Kasumi-1 (cell line): Measurements from ENCODE around the gene UQCC2.

ENCODE experiments used
- DNase-seq, 2 experiments: peaks; one replicate each; lab custom pipeline; 2025; lab: John Stamatoyannopoulos, UW

Gene UQCC2

DNA sequence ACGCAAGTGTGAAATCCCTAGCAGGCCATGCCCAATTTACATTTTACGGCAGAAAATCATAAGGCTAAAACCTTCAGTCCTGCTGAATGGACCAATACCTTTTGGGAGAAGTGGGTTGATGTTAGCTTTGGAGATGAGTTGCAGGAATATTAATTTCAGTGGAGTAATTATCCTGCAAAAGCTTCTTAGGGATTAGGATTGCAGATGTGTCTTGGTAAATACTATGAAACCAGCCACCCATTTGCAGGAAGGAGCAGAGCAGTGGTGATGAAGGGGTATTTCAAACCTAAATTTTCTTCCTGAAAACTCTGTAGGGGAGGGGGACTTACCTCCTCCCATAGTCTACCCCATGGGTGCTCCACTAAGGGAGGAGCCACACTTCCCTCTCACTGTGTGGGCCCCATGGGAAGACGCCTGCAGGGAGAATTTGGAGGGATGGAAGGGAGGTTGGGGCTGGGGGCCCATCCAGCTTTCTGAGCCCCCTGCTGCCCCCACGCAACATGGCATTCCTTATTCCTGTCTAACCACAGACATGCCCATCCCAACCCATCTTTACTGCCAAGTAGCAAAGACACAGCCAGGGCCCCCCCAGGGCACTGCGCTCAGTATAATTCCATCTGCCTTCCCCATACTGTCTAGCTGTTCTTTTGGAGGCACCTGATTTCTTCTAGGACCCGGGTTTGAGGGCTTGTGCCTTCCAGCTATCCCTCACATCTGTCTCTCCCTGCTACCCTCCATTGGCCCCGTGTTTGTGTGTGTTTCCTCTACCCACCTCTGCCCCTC lies 14.6 kb upstream of the UQCC2 start:
- DNase-seq, result no peak

DNA sequence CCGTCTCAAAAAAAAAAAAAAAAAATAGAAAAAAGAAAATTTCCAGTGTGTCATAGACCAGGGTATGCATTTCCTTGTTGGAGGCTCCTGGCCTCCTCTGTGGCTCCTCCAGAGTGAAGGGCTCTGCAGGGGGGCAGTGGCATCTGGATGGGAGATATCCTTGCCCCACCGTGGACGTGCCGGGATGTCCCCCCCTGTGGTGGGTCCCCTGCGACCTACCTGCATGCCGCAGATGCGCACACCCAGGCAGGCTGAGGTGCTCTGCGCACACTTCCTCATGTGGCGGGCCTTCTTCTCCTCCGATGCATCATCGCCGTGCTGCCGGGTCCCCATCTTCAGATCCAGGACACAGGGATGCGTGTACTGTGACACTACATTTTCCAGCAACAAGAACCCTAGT lies 13.7 kb upstream of the UQCC2 start:
- no peak for DNase-seq

DNA sequence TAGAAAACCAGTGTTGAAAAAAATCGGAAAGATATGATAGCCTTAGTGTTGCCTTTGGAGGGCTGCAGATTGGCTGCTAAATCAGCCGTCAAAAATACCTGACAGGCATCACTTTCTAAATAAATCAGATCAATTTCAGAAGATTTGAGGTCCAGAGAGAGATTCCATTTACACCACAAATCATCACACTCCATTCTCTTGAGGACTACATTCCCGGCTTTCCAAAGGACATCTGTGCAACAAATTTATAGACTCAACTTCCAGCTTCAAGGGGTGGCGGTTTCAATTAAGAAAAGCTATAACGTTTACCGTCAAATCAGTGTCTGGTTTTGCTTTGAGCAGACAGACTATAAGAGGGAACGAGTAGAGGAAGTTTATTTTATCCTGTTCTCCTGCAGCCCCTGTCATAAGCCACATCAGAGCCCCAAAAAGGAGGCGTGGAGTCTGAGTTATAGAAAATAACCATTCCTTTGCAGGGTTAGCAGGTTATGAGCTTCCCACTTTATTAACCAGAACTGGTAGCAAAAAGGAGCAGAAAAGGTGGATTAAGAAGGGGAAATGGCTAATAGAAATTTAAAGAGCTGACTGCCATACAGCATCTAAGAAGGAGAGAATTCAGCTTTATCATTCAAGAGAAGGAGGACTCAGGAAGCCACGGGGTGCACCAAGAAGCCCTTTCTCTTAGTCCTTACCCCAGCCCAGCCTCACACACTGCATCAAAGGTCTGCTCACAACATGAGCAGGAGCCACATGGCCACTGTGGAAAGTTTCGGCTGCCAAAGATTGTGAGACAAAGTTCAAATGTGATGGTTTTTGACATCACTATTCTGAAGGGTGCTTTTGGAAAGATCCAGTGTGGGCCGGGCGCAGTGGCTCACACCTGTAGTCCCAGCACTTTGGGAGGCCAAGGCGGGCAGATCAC lies 12.9 kb upstream of the UQCC2 start:
- DNase-seq, result no peak

DNA sequence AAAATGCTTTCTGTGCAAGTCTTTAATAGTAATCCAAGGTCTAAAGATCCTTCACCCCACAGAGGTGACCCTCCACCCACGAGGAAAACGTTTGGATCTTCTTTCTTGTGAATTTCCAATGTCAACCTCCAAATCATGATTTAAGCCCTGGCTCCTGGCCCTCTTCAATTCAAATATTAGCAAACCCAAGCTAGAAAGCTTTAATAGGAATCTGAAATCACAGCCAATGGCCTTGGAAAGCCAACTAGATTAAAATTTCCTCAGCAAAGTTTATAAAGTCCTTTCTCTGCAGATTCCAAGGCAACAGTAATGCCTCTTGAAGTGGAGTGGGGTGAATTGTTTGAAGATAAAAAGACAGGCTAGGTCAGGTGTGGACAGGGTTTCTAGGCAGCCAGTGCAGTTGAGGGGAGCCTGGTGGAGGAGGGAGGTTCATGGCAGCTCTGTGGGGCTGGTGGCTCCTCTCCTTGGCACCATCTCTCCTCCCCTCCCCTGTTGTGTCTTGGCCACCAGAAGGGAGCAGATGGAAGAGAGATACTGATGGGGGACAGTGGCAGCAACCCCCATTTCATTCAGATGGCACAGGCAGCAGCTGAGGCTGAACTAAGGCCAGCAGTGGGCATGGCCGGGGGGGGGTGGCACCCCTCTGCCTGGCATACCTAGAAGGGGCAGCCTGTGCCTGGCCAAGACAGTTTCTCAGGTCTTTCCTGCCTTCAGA lies 12.0 kb upstream of the UQCC2 start:
- DNase-seq, result no peak

DNA sequence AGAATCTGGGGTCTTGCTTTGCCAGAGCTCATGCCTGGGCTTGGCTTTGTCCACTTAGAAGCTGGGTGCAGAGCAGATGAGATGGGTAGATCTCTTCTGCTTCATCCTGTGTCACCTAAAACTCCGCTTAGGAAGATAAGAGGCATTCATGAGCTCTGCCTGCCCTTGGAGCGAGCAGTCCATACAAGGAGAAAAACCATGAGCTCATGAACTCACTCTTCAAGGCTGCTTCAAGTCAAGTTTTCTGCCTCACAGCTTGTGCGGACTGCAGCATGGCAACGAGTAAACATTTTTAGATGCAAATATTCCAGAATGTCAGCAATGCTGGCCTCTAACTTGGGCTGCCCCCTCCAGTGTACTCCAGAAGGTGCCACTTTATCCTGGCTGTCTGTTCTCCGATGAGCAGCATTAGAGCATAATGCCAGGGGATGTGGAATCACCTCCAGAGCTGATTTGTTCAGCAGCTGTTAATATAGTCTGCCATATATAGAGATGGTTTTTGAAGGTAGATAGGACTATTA lies 10.7 kb upstream of the UQCC2 start:
- no peak for DNase-seq

DNA sequence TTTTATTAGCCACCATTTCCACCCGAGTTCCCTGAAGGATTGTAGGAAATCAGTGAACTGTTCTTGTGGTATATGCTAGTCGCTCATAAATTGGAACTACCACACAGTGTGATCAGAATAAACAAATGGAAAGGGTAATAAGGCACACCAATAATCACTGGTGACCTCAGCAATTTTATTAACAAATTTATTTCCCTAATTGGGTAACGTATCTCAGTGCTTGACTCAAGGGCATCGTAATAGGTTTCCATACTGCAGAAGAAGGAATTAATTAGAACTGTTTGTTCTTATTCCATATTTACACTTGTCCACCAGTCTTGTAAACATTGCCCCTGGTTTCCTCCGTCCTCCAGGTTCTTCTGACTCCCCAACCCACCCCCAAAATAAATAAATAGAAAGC lies 10.0 kb upstream of the UQCC2 start:
- no peak for DNase-seq

DNA sequence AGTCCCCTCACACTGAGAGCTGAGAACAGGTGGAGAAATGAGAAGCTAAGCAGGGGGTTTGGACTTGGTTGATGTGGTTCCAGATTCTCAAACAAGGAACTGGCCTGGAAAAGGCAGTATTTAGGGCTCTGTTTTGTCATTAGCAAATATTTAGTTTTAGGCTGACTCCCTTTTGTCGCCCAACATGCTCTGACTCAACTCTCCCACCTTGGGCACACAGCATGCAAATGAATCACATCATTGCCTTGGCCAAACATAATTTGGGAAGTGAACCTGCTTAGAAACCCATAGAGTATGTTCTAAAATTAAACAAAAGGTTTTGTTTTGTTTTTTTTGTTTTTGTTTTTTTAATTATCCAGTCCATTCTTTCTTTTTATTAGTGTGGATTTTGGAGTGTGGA lies 9.5 kb upstream of the UQCC2 start:
- no peak for DNase-seq

DNA sequence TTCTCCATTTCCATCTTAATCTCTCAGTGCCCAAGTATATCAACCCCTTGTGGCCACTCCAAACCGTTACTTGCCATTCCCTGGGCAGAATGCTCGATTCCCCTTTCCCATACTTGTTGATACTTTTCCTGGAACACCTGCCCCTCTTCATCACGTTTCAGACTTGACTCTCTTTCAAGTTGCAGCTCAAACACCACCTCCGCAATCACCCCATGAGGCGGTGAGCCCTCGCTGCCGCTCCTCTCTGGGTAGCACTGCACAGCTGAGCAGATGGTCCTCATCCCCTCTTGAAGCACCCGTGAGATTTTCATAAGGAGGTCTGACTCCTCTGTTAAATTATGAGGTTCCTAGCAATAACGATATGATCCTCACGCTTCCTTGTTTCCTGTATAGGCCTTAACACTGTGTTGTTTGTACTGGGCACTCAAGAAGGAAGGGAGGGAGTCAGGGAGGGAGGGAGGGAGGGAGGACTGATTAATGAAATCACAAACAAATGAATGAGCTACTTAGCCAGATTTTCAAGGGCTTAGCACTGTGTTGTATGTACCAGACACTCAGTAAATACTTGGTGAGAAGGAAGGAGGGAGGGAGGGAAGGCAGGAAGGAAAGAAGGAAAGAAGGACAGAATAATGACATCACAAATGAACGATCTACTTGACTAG lies 8.0 kb upstream of the UQCC2 start:
- no peak for DNase-seq

DNA sequence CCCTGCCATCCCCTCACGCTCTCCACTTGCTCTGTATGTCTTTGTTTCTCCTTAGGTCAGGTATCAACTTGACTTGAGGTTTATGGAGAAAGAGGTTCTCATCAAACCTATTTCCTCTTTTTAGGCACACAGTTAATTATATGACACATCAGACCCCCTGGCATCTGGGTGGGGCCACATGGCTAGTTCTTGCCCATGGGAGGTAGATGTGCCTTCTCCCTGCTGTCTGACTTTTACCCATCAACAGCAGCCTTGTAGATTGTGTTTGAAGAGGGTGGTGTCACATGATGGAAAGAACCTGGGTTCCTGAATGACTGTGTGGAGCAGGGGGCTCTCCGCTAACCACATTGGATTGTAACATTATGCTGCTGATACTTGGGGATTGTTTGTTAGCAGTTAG lies 7.2 kb upstream of the UQCC2 start:
- DNase-seq, result peak in 1 of 2 experiments; percentile 4

DNA sequence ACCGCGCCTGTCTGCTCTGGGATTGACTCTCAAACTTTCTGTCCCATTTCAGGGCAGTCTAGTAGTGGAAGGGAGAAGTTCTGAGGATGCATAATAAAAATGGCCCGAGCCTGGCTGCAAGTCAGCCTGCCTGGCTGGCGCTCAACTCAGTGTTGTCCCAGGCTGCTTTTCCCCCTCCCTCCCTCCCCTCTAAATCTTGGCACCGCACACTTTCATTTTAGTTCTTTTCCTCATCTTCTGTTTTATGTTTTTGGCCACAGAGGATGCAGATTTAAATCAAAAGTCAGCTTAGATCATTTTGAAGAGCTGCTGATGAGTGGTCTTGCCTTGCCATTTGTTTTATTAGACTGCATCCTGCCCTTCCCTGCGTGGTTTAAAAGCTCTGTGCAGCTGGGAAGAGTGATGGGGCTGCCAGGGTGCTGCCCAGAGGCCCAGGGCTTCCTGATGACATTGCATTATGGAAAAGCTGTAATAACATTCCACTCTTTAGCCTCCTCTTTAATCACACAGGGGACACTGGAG lies 6.5 kb upstream of the UQCC2 start:
- DNase-seq, result no peak

DNA sequence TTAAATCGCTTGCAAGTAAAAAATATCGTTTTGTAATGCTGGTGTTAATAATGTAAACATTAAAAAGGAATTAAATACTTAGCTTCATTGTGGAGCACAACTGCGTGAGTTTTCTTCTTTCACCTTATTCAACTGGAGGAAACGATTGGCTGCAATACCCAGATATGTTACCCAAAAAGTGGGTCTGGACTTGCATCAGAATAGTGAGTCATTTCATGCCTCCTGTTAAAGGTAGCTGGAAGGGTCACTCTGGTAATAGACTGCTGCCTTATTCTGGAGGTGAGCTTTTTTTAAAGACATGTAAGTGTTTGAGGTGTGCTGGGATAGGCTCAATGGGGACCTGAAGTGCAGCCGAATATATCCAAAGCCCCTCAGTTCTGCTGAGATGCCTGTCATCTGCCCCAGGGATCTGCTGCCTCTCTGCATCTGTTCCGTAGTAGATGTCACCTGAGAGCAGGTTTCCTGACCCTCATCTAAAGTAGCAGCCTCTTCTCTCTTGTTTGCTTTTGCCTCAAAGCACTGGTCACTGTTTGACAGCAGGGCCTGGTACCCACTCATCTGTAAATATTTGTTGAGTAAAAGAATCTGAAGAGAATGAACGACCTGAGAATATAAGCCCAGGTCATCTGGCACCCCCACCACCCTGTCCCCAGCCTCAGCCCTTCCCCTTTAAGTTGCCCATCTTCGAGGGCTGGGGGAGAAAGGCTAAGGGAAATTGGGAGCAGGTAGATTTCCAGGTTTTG lies 5.6 kb upstream of the UQCC2 start:
- DNase-seq, result no peak

DNA sequence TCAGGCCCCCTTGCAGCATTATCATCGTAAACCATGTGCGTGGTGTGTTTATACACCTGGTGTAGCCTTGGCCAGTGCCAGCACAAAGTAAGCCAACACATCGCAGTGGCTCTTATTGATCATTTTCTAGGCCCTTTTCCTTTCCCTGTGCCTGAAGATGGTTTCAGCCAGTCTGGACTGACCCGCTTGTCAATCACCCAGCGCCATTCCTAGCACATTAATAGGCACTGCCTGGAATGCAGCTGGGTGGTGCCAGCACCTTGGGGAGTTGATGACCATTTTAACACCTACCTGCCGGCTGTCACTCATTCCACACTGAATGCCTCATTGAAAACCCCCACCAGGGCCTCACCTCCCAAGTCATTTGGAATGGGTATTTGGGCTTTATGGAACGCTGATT lies 4.9 kb upstream of the UQCC2 start:
- no peak for DNase-seq

DNA sequence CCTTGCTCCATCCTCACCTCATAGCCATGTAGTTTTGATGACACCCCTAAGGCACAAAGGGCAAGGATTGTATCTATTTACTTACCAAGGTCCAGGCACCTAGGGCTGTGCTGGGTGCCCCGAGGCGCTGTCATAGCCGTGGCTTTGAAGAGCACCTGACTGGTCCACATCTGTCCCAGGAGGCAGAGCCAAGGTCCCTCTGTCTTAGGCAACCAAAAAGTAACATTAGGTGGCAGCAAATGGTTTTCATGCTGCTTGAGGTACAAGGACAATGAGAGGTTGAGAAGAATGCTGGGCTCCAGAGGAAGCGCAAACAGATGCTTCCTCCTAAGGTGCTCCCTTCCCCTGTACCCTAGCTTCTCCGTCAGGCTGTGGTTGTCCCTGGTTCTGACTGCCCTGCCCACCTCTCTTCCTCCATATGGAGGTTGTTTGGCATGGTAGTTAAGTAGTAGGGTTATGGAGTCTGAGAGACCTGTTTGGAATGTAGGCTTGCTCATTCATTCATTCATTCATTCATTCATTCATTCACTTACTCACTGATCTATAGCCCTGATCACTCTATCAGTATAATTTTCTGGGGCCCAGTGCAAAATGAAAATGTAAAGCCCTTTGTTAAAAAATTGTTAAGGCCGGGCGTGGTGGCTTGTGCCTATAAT lies 3.0 kb upstream of the UQCC2 start:
- peak; percentile 16 to 19 for DNase-seq

DNA sequence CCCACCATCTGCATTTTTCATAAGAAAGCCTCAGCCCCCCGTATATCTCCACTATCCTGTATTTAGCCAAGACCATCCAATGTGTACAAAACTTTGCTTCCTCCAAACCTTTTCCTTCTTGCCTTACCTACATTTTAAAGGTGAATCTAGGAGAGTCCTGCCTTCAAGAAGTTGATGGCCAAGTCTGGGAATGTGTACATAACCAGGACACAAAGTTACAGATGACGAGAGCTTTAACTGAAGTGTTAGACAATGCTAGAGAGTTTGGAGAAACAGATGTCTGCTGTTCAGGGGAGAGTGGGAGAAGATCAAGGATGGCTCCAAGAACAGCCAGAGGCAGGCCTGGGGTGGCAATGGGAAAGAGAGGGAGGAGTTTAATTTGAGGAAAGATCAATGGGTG lies 2.3 kb upstream of the UQCC2 start:
- DNase-seq, result no peak

DNA sequence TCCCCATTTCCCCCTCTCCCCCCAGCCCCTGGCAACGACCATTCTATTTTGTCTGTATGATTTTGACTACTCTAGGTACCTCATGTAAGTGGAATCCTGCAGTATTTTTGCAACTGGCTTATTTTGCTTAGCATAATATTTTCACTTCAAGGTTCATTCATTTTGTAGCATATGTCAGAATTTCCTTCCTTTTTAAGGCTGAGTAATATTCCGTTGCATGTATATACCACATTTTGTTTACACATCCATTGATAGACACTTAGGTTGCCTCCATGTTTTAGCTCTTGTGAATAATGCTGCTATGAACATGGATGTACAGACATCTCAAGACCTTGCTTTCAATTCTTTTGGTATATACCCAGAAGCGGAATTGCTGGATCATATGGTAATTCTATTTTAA lies 1.4 kb upstream of the UQCC2 start:
- no peak for DNase-seq

DNA sequence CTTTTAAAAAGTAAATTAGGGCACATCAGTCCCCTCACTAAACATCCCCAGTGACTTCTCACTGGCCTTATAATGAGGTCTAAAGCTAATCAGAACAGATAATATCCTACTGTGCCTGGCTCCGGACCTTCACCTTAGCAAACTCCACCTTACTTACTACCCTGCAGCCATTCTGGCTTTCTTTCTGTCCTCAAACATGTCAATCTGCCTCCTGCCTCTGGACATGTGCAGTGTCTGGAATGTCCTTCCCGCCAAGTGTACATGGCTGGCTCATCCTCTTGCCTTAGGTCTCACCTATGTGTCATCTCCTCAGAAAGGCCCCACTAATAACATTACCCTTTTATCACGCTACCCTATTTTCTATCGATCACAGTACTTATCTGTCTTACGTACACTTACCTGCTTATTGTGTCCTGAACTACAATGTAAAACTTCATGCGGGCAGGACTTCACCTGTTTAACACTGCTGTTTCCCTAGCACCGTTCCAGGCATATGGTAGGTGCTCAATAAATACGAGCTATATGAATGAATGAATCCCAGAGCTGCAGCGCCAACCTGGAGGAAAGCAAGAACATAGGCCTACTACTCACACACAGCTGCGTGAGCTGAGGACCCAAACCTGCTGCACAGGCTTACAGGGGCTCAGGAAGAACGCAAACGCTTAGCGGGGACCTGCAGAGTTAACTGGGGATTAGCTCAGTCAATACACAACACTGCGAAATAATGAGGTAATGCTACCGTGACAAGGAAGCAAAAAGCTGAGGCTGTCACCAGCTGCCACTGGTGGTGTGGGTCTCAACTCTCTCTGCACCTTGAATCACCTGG lies 991 bp downstream of the UQCC2 start:
- DNase-seq, result no peak

DNA sequence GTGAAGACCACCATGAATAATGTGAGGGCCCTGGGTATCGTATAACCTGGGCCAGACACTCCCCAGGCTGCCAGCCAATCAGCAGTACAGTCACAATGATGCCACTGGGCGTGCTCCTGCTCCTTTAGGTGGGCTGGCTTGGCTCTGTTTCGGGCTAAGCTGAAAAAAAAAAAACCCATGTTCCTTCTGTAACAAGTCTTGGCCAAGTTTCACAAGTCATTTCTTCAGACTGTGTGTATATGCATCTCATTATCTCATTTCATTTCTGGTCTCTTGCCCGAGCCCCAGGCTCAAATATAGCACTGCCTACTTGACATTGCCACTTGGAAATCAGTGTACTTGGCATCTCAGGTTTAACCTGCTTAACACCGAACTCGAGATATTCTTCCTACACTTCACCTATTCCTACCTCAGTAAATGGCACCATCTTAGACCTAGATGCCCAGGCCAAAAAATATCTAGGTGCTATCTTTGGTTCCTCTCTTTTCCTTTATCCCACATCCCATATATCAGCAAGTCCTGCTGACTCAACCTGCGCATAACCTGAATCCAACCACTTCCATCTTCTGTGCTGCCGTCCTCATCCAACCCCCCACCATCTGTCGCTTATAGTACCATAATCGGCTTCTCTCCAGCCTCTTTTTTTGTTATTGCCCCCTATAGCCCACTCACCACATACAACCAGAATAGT lies 1.8 kb downstream of the UQCC2 start:
- DNase-seq, result no peak

DNA sequence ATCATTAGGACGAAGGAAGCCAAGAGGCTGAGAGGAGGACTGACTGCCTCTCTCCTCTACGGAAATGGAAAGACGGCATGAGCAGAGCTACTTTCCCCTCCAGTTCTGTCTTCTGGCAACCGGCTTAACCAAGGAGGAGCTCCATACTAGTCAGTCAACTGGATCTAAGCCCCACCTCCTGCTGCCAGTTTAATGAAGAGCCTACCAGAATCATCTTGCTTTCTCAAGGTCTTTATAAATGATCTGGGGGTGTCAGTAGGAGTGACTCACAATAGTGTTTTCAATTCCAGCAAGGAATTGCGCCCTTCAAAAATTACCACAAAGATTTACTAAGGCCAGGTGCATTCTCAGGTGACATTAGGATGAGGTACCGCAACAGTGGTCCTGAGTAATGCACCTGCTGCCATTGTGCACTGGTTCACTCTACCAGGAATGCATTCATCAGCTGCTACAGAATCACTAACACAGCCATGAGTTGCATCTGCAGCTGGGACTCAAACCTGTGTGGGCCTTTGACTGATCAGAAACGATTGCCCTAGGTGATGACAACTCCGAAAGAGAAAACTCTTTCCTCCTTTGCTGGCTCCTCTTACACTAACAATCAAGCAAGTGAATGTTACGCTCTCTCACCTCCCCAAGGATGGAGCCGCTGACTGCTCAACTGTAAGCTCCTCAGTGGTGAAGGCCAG lies 2.8 kb downstream of the UQCC2 start:
- no peak for DNase-seq
